ENCODE results near the gene PRKCQ.

DNA sequence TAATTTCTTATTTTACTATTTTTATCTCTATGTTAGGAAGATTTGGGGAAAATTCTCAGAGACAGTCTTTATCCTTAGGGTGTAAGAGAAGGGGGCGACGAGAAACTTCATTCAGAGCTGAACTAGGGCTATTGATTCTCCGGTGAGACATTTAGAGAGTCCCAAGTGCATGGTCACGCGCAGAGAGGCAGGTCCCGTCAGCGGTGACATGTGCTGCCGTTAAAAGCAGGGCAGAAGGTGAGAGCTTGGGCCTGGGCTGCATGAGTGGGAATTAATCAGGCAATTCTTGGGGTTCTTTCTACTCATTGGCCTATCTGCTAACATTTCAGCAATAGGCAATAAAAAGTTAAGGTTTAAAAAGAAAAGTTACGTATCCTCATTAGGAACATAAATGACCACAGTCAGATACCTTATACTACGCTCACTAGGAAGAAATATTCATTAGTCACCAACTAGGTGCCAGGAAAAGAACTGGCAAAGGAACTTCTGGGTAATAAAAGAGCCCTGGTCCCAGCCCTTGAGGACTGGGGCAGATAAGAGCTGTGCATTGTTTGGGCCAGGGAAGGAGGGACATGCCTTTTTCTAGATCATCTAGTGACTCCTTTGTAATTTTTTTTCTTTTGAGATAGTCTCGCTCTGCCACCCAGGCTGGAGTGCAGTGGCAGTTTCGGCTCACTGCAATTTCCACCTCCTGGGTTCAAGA is 21.2 kb downstream of the PRKCQ start:
- no peak for TF ChIP-seq SP1 (IDR thresholded peaks at IDR 0.05)
- TF ChIP-seq, protein P1, sequence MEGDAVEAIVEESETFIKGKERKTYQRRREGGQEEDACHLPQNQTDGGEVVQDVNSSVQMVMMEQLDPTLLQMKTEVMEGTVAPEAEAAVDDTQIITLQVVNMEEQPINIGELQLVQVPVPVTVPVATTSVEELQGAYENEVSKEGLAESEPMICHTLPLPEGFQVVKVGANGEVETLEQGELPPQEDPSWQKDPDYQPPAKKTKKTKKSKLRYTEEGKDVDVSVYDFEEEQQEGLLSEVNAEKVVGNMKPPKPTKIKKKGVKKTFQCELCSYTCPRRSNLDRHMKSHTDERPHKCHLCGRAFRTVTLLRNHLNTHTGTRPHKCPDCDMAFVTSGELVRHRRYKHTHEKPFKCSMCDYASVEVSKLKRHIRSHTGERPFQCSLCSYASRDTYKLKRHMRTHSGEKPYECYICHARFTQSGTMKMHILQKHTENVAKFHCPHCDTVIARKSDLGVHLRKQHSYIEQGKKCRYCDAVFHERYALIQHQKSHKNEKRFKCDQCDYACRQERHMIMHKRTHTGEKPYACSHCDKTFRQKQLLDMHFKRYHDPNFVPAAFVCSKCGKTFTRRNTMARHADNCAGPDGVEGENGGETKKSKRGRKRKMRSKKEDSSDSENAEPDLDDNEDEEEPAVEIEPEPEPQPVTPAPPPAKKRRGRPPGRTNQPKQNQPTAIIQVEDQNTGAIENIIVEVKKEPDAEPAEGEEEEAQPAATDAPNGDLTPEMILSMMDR (IDR thresholded peaks at IDR 0.05; ENCODE audit: low read depth, low read length, missing input control), result no peak
- TF ChIP-seq RAD21 (IDR thresholded peaks at IDR 0.05), result no peak
- TF ChIP-seq MAX (IDR thresholded peaks at IDR 0.05), result no peak
- no peak for TF ChIP-seq EGR1 (IDR thresholded peaks at IDR 0.05; ENCODE audit: low read depth in 2 of 2)
- no peak for TF ChIP-seq GABPA (IDR thresholded peaks at IDR 0.05 in 1 of 2, conservative IDR thresholded peaks at IDR 0.05 in 1 of 2)
- TF ChIP-seq YY1 (IDR thresholded peaks at IDR 0.05), result no peak
- no peak for TF ChIP-seq NR2F2 (IDR thresholded peaks at IDR 0.05)
- TF ChIP-seq, protein P2, sequence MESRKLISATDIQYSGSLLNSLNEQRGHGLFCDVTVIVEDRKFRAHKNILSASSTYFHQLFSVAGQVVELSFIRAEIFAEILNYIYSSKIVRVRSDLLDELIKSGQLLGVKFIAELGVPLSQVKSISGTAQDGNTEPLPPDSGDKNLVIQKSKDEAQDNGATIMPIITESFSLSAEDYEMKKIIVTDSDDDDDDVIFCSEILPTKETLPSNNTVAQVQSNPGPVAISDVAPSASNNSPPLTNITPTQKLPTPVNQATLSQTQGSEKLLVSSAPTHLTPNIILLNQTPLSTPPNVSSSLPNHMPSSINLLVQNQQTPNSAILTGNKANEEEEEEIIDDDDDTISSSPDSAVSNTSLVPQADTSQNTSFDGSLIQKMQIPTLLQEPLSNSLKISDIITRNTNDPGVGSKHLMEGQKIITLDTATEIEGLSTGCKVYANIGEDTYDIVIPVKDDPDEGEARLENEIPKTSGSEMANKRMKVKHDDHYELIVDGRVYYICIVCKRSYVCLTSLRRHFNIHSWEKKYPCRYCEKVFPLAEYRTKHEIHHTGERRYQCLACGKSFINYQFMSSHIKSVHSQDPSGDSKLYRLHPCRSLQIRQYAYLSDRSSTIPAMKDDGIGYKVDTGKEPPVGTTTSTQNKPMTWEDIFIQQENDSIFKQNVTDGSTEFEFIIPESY (IDR thresholded peaks at IDR 0.05), result no peak
- TF ChIP-seq, protein P3, sequence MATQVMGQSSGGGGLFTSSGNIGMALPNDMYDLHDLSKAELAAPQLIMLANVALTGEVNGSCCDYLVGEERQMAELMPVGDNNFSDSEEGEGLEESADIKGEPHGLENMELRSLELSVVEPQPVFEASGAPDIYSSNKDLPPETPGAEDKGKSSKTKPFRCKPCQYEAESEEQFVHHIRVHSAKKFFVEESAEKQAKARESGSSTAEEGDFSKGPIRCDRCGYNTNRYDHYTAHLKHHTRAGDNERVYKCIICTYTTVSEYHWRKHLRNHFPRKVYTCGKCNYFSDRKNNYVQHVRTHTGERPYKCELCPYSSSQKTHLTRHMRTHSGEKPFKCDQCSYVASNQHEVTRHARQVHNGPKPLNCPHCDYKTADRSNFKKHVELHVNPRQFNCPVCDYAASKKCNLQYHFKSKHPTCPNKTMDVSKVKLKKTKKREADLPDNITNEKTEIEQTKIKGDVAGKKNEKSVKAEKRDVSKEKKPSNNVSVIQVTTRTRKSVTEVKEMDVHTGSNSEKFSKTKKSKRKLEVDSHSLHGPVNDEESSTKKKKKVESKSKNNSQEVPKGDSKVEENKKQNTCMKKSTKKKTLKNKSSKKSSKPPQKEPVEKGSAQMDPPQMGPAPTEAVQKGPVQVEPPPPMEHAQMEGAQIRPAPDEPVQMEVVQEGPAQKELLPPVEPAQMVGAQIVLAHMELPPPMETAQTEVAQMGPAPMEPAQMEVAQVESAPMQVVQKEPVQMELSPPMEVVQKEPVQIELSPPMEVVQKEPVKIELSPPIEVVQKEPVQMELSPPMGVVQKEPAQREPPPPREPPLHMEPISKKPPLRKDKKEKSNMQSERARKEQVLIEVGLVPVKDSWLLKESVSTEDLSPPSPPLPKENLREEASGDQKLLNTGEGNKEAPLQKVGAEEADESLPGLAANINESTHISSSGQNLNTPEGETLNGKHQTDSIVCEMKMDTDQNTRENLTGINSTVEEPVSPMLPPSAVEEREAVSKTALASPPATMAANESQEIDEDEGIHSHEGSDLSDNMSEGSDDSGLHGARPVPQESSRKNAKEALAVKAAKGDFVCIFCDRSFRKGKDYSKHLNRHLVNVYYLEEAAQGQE (IDR thresholded peaks at IDR 0.05), result no peak
- no peak for TF ChIP-seq HNF4G (IDR thresholded peaks at IDR 0.05)
- TF ChIP-seq TAF1 (conservative IDR thresholded peaks at IDR 0.05), result no peak
- no peak for TF ChIP-seq FOXA1 (IDR thresholded peaks at IDR 0.05)

Measured in liver (tissue), 3 donors.